ENCODE results near the gene PPP3CA. TPM values are rescaled to one million over a fixed set of nuclear protein-coding genes. Genes with fewer than 3 reads are reported as not detected.

The PPP3CA gene
- total RNA-seq, 1 experiment from 2014 or later: 33.8 TPM

- Histone ChIP-seq H3K27me3 (replicated peaks; ENCODE audit: control insufficient read depth, insufficient read depth, low read length) (no peaks in the 10 kb centered on the region), H3K4me3 (ENCODE audit: low read depth, low read length) (no peak overlapping the region), H3K4me1 (no peaks in the 10 kb centered on the region), H3K36me3 (ENCODE audit: control insufficient read depth, insufficient read depth, low read length) (no peaks in the 10 kb centered on the region), H3K9me3 (no peaks in the 10 kb centered on the region)
- intact Hi-C loops (cut with micrococcal nuclease; ENCODE audit: unreplicated experiment): no loop called here
- Mint-ChIP-seq H3K4me3 (ENCODE audit: unreplicated experiment) (no peak overlapping the region), H3K27ac (ENCODE audit: unreplicated experiment) (no peak overlapping the region), H3K9me3 (ENCODE audit: unreplicated experiment) (no peaks in the 10 kb centered on the region), H3K36me3 (ENCODE audit: insufficient read depth, unreplicated experiment) (peaks cover 6% of the 10 kb centered on the region), H3K27me3 (ENCODE audit: insufficient read depth, unreplicated experiment) (no peaks in the 10 kb centered on the region), H3K4me1 (ENCODE audit: low read depth, unreplicated experiment) (no peaks in the 10 kb centered on the region)
- TF ChIP-seq CTCF (IDR thresholded peaks at IDR 0.05; ENCODE audit: insufficient read depth in 1 of 2, low read depth in 1 of 2, low read length in 1 of 2, severe bottlenecking in 1 of 2, unreplicated experiment in 1 of 2): no peak
- BruUV-seq (replicated peaks): no TSS peak
- ChIA-PET CTCF (no interaction called here), POLR2A (no interaction called here)
- no peak for DNase-seq
Observed at GRCh38 chr4:101028886-101029285, 318.4 kb downstream of the PPP3CA start.

GRCh38 chr4:101027721-101028120 is 319.6 kb downstream of the PPP3CA start:
- no TSS peak for BruUV-seq (replicated peaks)
- Histone ChIP-seq H3K9me3 (no peaks in the 10 kb centered on the region), H3K4me3 (ENCODE audit: low read depth, low read length) (no peak overlapping the region), H3K36me3 (ENCODE audit: control insufficient read depth, insufficient read depth, low read length) (no peaks in the 10 kb centered on the region), H3K27me3 (replicated peaks; ENCODE audit: control insufficient read depth, insufficient read depth, low read length) (no peaks in the 10 kb centered on the region), H3K4me1 (no peaks in the 10 kb centered on the region)
- H3K4me1 Mint-ChIP-seq (ENCODE audit: low read depth, unreplicated experiment): no peaks in the 10 kb centered on the region
- H3K9me3 Mint-ChIP-seq (ENCODE audit: unreplicated experiment): no peaks in the 10 kb centered on the region
- no peaks in the 10 kb centered on the region for H3K27me3 Mint-ChIP-seq (ENCODE audit: insufficient read depth, unreplicated experiment)
- H3K36me3 Mint-ChIP-seq (ENCODE audit: insufficient read depth, unreplicated experiment): peaks cover 6% of the 10 kb centered on the region
- CTCF ChIA-PET: no interaction called here
- POLR2A ChIA-PET: no interaction called here
- no peak for TF ChIP-seq CTCF (IDR thresholded peaks at IDR 0.05; ENCODE audit: insufficient read depth in 1 of 2, low read depth in 1 of 2, low read length in 1 of 2, severe bottlenecking in 1 of 2, unreplicated experiment in 1 of 2)
- no peak overlapping the region for H3K27ac Mint-ChIP-seq (ENCODE audit: unreplicated experiment)
- intact Hi-C loops (cut with micrococcal nuclease; ENCODE audit: unreplicated experiment): no loop called here
- no peak for DNase-seq
- H3K4me3 Mint-ChIP-seq (ENCODE audit: unreplicated experiment): no peak overlapping the region

- Histone ChIP-seq H3K4me3 (ENCODE audit: low read depth, low read length) (no peak overlapping the region), H3K4me1 (no peaks in the 10 kb centered on the region; the same call in 1 of the 2 replicates), H3K27me3 (replicated peaks; ENCODE audit: control insufficient read depth, insufficient read depth, low read length) (no peaks in the 10 kb centered on the region), H3K36me3 (ENCODE audit: control insufficient read depth, insufficient read depth, low read length) (no peaks in the 10 kb centered on the region), H3K9me3 (no peaks in the 10 kb centered on the region)
- Mint-ChIP-seq H3K4me1 (ENCODE audit: low read depth, unreplicated experiment) (no peaks in the 10 kb centered on the region), H3K36me3 (ENCODE audit: insufficient read depth, unreplicated experiment) (peaks cover 6% of the 10 kb centered on the region), H3K9me3 (ENCODE audit: unreplicated experiment) (no peaks in the 10 kb centered on the region), H3K27ac (ENCODE audit: unreplicated experiment) (no peak overlapping the region), H3K27me3 (ENCODE audit: insufficient read depth, unreplicated experiment) (no peaks in the 10 kb centered on the region), H3K4me3 (ENCODE audit: unreplicated experiment) (no peak overlapping the region)
- ChIA-PET POLR2A (interaction anchor here (0.6 kb wide), 1 partner anchor 852 kb away, joined by 4 read pairs; no protein-coding TSS in a partner anchor), CTCF (no interaction called here)
- BruUV-seq (replicated peaks): no TSS peak
- no peak for TF ChIP-seq CTCF (IDR thresholded peaks at IDR 0.05; ENCODE audit: insufficient read depth in 1 of 2, low read depth in 1 of 2, low read length in 1 of 2, severe bottlenecking in 1 of 2, unreplicated experiment in 1 of 2)
- intact Hi-C loops (cut with micrococcal nuclease; ENCODE audit: unreplicated experiment): no loop called here
- no peak for DNase-seq
Observed at GRCh38 chr4:101025755-101026154, 321.6 kb downstream of the PPP3CA start.
